Measurements from ENCODE around the gene GAD2.

Gene GAD2

DNA sequence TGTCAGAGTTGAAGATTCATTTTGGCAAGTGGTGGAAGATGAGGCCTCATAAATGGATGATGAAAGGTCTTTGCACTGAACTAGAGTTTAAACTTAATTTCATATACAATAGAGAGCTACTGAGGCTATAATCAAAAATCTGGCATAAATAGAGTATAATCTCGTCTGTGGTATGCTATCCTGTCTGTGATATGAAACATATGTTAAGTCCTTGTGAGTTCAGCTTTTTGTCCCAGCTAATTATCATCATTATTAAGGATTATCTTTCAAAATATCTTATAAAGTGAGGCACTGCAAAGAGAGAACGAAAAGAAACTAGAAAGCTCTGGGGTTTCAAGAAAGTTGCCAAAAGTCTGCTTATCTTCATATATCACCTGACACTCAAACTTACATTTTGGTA lies 83.4 kb downstream of the GAD2 start:
- peaks cover 26% of the 10 kb centered on the region for H3K4me1 ChIP-seq (ENCODE audit: control insufficient read depth, low read length)
- TF ChIP-seq EZH2phosphoT487 (IDR thresholded peaks at IDR 0.05; ENCODE audit: borderline replicate concordance, low read length) = no peak
- TF ChIP-seq, protein P1, sequence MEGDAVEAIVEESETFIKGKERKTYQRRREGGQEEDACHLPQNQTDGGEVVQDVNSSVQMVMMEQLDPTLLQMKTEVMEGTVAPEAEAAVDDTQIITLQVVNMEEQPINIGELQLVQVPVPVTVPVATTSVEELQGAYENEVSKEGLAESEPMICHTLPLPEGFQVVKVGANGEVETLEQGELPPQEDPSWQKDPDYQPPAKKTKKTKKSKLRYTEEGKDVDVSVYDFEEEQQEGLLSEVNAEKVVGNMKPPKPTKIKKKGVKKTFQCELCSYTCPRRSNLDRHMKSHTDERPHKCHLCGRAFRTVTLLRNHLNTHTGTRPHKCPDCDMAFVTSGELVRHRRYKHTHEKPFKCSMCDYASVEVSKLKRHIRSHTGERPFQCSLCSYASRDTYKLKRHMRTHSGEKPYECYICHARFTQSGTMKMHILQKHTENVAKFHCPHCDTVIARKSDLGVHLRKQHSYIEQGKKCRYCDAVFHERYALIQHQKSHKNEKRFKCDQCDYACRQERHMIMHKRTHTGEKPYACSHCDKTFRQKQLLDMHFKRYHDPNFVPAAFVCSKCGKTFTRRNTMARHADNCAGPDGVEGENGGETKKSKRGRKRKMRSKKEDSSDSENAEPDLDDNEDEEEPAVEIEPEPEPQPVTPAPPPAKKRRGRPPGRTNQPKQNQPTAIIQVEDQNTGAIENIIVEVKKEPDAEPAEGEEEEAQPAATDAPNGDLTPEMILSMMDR (IDR thresholded peaks at IDR 0.05; ENCODE audit: low read depth, low read length, poor library complexity, severe bottlenecking) = no peak
- no peaks in the 10 kb centered on the region for H3K79me2 ChIP-seq (ENCODE audit: control insufficient read depth, low read length)
- no peaks in the 10 kb centered on the region for H3K9me3 ChIP-seq (ENCODE audit: control insufficient read depth, insufficient read depth, low read length)
- no peaks in the 10 kb centered on the region for H3K27me3 ChIP-seq (ENCODE audit: control insufficient read depth, low read length)
- no peak overlapping the region for H3K27ac ChIP-seq (ENCODE audit: low read depth, low read length)
- no peaks in the 10 kb centered on the region for H4K20me1 ChIP-seq (ENCODE audit: control insufficient read depth, insufficient read depth, low read depth, low read length)
- H3K9me2 ChIP-seq (replicated peaks; ENCODE audit: control insufficient read depth, low read length) = no peaks in the 10 kb centered on the region
- H3K4me3 ChIP-seq (ENCODE audit: low read length) = no peak overlapping the region
- H3K36me3 ChIP-seq (ENCODE audit: control insufficient read depth, low read length) = no peaks in the 10 kb centered on the region
- no peak overlapping the region for H3K4me2 ChIP-seq (ENCODE audit: low read length)
- no peaks in the 10 kb centered on the region for H3F3A ChIP-seq (ENCODE audit: control insufficient read depth, insufficient read depth)

DNA sequence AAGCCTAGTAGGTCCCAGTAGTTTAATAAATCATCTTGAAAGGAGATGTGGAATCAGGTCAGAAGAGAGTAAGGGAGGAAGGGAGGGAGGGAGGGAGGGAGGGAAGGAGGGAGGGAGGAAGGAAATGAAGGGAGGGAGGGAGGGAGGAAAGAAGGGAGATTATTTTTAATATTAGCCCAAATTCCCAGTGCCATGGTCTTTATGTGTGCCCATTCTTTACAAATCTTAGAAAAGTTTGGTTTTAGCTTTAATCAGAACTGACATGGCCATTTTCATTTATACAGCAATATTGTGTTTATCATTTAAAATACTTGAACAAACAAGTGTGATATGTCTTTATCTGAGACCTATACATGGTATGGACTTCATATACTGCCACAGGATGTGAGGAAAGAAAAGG lies 86.8 kb downstream of the GAD2 start:
- H3K27me3 ChIP-seq (ENCODE audit: control insufficient read depth, low read length) = no peaks in the 10 kb centered on the region
- no peaks in the 10 kb centered on the region for H3K36me3 ChIP-seq (ENCODE audit: control insufficient read depth, low read length)
- TF ChIP-seq, protein P1 (IDR thresholded peaks at IDR 0.05; ENCODE audit: low read depth, low read length, poor library complexity, severe bottlenecking) = no peak
- no peak for TF ChIP-seq EZH2phosphoT487 (IDR thresholded peaks at IDR 0.05; ENCODE audit: borderline replicate concordance, low read length)
- no peak overlapping the region for H3K4me3 ChIP-seq (ENCODE audit: low read length)
- H3K4me1 ChIP-seq (ENCODE audit: control insufficient read depth, low read length) = peaks cover 19% of the 10 kb centered on the region
- no peak overlapping the region for H3K4me2 ChIP-seq (ENCODE audit: low read length)
- no peak overlapping the region for H3K27ac ChIP-seq (ENCODE audit: low read depth, low read length)
- H3K9me2 ChIP-seq (replicated peaks; ENCODE audit: control insufficient read depth, low read length) = no peaks in the 10 kb centered on the region
- no peaks in the 10 kb centered on the region for H3K9me3 ChIP-seq (ENCODE audit: control insufficient read depth, insufficient read depth, low read length)
- H3F3A ChIP-seq (ENCODE audit: control insufficient read depth, insufficient read depth) = no peaks in the 10 kb centered on the region
- H3K79me2 ChIP-seq (ENCODE audit: control insufficient read depth, low read length) = no peaks in the 10 kb centered on the region
- no peaks in the 10 kb centered on the region for H4K20me1 ChIP-seq (ENCODE audit: control insufficient read depth, insufficient read depth, low read depth, low read length)

DNA sequence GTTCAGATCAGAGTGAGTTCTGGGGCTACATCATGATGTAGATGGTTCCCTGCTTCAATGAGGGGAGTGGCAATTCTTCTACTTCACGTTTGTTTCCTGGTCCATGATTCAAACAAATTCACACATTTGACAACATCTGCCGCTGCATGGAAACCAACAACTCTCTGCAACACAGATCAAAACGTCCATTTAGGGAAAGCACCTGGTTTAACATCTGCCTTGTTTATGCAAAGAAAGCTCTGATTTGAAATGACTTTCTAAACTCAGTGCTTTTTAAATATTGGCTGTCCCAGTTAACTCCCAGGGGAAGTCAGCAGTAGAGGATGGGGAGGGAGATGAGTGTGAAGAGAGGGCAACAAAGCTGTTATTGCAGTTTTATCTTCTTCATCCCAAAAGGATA lies 93.8 kb downstream of the GAD2 start:
- Histone ChIP-seq H3F3A (ENCODE audit: control insufficient read depth, insufficient read depth) (peaks cover 17% of the 10 kb centered on the region), H3K27me3 (ENCODE audit: control insufficient read depth, low read length) (no peaks in the 10 kb centered on the region), H3K4me3 (ENCODE audit: low read length) (peak overlapping the region; percentile 84), H3K4me2 (ENCODE audit: low read length) (peak overlapping the region; percentile 96), H3K79me2 (ENCODE audit: control insufficient read depth, low read length) (peaks cover 40% of the 10 kb centered on the region), H3K27ac (ENCODE audit: low read depth, low read length) (peak overlapping the region; percentile 99), H3K36me3 (ENCODE audit: control insufficient read depth, low read length) (peaks cover 13% of the 10 kb centered on the region), H4K20me1 (ENCODE audit: control insufficient read depth, insufficient read depth, low read depth, low read length) (no peaks in the 10 kb centered on the region), H3K9me3 (ENCODE audit: control insufficient read depth, insufficient read depth, low read length) (no peaks in the 10 kb centered on the region), H3K9me2 (replicated peaks; ENCODE audit: control insufficient read depth, low read length) (no peaks in the 10 kb centered on the region), H3K4me1 (ENCODE audit: control insufficient read depth, low read length) (peaks cover 68% of the 10 kb centered on the region)
- TF ChIP-seq EZH2phosphoT487 (IDR thresholded peaks at IDR 0.05; ENCODE audit: borderline replicate concordance, low read length) = no peak
- TF ChIP-seq, protein P1 (IDR thresholded peaks at IDR 0.05; ENCODE audit: low read depth, low read length, poor library complexity, severe bottlenecking) = no peak

Measured in DOHH2 (cell line).